IMR-90 (cell line): ENCODE results near the gene FKBP1B.

Experiments used
- CEBPB ChIP-seq: IDR thresholded peaks from 2 replicates; pipeline ENCODE4 v1.6.1; 2012; ENCODE audit warnings: low read depth, low read length, improper control_type of control experiment
- CHD1 ChIP-seq: IDR thresholded peaks from 2 replicates; pipeline ENCODE4 v1.6.1; 2012; ENCODE audit warnings: low read depth, low read length, improper control_type of control experiment
- CTCF ChIP-seq: conservative IDR thresholded peaks from 2 replicates; pipeline ENCODE4 v1.5.1; 2012; ENCODE audit warnings: mild to moderate bottlenecking, low read depth, low read length, improper control_type of control experiment
- MAFK ChIP-seq: IDR thresholded peaks from 2 replicates; pipeline ENCODE4 v1.6.1; 2012; ENCODE audit warnings: low read depth, low read length, improper control_type of control experiment
- MAZ ChIP-seq: IDR thresholded peaks from 2 replicates; pipeline ENCODE4 v1.6.1; 2012; ENCODE audit warnings: low read depth, mild to moderate bottlenecking, low read length, improper control_type of control experiment, moderate library complexity, borderline replicate concordance
- POLR2A ChIP-seq: IDR thresholded peaks from 2 replicates; pipeline ENCODE4 v1.6.1; 2012; ENCODE audit warnings: mild to moderate bottlenecking, low read depth, low read length
- SMC3 ChIP-seq: fragments of 150-350 bp; IDR thresholded peaks from 2 replicates; pipeline ENCODE4 v1.6.1; 2016; ENCODE audit warnings: low read depth, mild to moderate bottlenecking, antibody characterized with exemption, low read length, moderate library complexity

GRCh38 chr2:24008672-24009366 lies 40.7 kb upstream of the FKBP1B start:
- TF ChIP-seq CTCF (no peak), MAZ (no peak), CHD1 (no peak), POLR2A (no peak), CEBPB (no peak), MAFK (no peak), SMC3 (no peak)
